Psoas muscle (tissue), 8 donors: ENCODE data around the gene SPESP1. TPM values are rescaled to one million over a fixed set of nuclear protein-coding genes. Genes with fewer than 3 reads are reported as not detected.

ENCODE experiments used
- ATAC-seq, 4 donors: fragments of 200-7000 bp; cut with Tn5 transposase; one replicate each; pipeline ENCODE4 v1.9.1; 2020; ENCODE audit warnings: moderate library complexity in 3 of 4, mild to moderate bottlenecking in 2 of 4
- DNase-seq, 2 donors: peaks; one replicate each; pipeline ENCODE4 v3.0.0-alpha.2; 2020
- H3K27ac ChIP-seq: fragments of 200-600 bp; one replicate; pipeline ENCODE4 v1.8.0; 2022
- H3K27me3 ChIP-seq, 3 donors: fragments of 200-600 bp in 1 of 3; one replicate each; pipeline versions ENCODE4 v1.6.1 to v1.8.0; 2013 to 2022; ENCODE audit warnings: low read length in 2 of 3, mild to moderate bottlenecking in 2 of 3, moderate library complexity in 1 of 3; ENCODE audit not compliant: insufficient read depth in 3 of 3
- H3K36me3 ChIP-seq, 2 donors: fragments of 200-600 bp in 1 of 2; one replicate each; pipeline versions ENCODE4 v1.6.1 to v1.8.0; 2013 to 2022; ENCODE audit warnings: low read depth in 1 of 2, mild to moderate bottlenecking in 1 of 2, moderate library complexity in 1 of 2; ENCODE audit not compliant: insufficient read depth in 1 of 2
- H3K4me1 ChIP-seq: fragments of 200-600 bp; one replicate; pipeline ENCODE4 v1.8.0; 2022
- H3K4me3 ChIP-seq: fragments of 200-600 bp; one replicate; pipeline ENCODE4 v1.8.0; 2022; ENCODE audit warnings: mild to moderate bottlenecking
- H3K9me3 ChIP-seq: fragments of 200-600 bp; one replicate; pipeline ENCODE4 v1.8.0; 2022
- WGBS, 3 donors: extraction: QIAGEN DNeasy Blood & Tissue Kit; methylation state at CpG; one replicate each; pipeline versions ENCODE4 v1.1.6 to v1.1.7; 2013; 5-methylcytosine and 5-hydroxymethylcytosine counted together
- intact Hi-C, 2 donors: fragments of 100-400 bp; cut with DNase I; formaldehyde crosslinking; loops; one replicate each; pipeline versions ENCODE4 v1.11.0 to v1.14.2; 2022
- polyA plus RNA-seq, 3 donors: library from polyadenylated mRNA; stranded (reverse); fragments of 200-250 nt; gene quantifications; one replicate each; pipeline ENCODE4 v1.2.3, GENCODE V29; 2013
- total RNA-seq, 4 donors: library from RNA; stranded (reverse); fragmentation: NEBNext Ultra II Directional in 2 of 4; extraction: Animal tissue kit (Norgen Biotek cat#: 25700) in 2 of 4; gene quantifications; one replicate each; pipeline versions ENCODE4 v1.2.1 to v1.2.4, GENCODE V29; 2021 to 2023
- TF ChIP-seq, protein P1 (sequence below): fragments of 200-600 bp; IDR thresholded peaks from one replicate; pipeline ENCODE4 v1.8.0; 2022; ENCODE audit warnings: antibody characterized with exemption
- donor health status: healthy with polysubstance abuse.
- donor health status: DM: no; HTN: no; CAD: no; lungs with moderate emphysema.
- donor health status: Bipolar disorder and iron deficiency.
- donor health status: healthy.
- donor health status: DM: yes; HTN: yes; CAD: no.
- donor health status: DM: no; HTN: no; CAD: no.
- donor health status: DM: no; HTN: no; CAD: no.
- donor health status: DM: yes; HTN: yes; CAD: no.

Gene SPESP1
- total and polyA plus RNA-seq, 7 donors: 0.60 to 3.2 (median 2.4) TPM

DNA sequence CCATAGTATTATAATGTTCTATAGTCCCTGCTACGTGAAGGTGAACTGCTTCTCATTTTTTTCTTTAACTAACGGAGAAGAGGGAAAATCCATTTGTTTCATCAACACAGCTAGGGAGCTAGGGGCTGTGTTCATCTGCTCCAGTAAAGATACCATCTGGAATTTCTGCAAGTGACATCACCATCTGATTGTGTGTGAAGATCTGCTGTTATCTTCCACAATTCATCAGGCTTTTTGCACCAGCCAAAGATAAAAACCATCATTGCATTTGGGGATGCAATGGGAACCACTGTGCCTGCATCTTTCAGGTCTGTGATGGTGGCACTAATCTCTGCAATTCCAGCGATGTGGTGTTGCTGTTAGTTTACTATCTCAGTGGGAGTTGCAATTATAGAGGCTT lies 48.7 kb downstream of the SPESP1 start:
- no peaks in the 10 kb centered on the region for H3K4me1 ChIP-seq
- no peaks in the 10 kb centered on the region for H3K36me3 ChIP-seq
- WGBS, 3 donors: 72 to 77% (median 73%) methylated on average over 3 of the region's 3 CpGs
- H3K27me3 ChIP-seq: peaks cover 0 to 7% (median 3%) of the 10 kb centered on the region in 3 donors
- ATAC-seq (no peak), DNase-seq (no peak)
- intact Hi-C loops: no loop called here
- no peaks in the 10 kb centered on the region for H3K9me3 ChIP-seq
- no peak overlapping the region for H3K27ac ChIP-seq
- TF ChIP-seq, protein P1, sequence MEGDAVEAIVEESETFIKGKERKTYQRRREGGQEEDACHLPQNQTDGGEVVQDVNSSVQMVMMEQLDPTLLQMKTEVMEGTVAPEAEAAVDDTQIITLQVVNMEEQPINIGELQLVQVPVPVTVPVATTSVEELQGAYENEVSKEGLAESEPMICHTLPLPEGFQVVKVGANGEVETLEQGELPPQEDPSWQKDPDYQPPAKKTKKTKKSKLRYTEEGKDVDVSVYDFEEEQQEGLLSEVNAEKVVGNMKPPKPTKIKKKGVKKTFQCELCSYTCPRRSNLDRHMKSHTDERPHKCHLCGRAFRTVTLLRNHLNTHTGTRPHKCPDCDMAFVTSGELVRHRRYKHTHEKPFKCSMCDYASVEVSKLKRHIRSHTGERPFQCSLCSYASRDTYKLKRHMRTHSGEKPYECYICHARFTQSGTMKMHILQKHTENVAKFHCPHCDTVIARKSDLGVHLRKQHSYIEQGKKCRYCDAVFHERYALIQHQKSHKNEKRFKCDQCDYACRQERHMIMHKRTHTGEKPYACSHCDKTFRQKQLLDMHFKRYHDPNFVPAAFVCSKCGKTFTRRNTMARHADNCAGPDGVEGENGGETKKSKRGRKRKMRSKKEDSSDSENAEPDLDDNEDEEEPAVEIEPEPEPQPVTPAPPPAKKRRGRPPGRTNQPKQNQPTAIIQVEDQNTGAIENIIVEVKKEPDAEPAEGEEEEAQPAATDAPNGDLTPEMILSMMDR: no peak
- H3K4me3 ChIP-seq: no peak overlapping the region

DNA sequence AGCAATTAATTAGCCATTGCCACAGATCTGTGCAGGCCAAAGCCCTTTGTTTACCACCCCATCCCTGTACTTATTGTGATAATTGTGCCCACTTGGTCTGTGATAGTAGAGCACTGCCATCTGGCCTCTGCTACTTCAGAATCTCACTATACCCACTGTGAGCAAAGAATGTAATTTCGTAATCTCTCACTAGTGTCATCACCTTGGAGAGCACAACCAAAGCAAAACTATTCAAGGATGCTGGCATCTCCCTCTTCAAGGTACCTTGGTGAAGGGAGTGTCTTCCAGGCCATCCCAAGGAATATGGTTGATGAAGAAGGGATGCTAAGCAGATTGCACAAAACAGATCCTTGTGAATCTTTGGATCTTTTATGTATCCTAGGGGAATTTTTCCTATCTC lies 49.5 kb downstream of the SPESP1 start:
- DNase-seq (no peak), ATAC-seq (no peak)
- Histone ChIP-seq H3K27ac (no peak overlapping the region), H3K36me3 (no peaks in the 10 kb centered on the region), H3K4me1 (no peaks in the 10 kb centered on the region), H3K4me3 (no peak overlapping the region), H3K9me3 (no peaks in the 10 kb centered on the region), H3K27me3 (peaks cover 0 to 7% (median 3%) of the 10 kb centered on the region in 3 donors)
- intact Hi-C loops: no loop called here
- TF ChIP-seq, protein P1: no peak
- 77 to 94% (median 83%) methylated on average over 1 of the region's 1 CpG for WGBS, 3 donors

DNA sequence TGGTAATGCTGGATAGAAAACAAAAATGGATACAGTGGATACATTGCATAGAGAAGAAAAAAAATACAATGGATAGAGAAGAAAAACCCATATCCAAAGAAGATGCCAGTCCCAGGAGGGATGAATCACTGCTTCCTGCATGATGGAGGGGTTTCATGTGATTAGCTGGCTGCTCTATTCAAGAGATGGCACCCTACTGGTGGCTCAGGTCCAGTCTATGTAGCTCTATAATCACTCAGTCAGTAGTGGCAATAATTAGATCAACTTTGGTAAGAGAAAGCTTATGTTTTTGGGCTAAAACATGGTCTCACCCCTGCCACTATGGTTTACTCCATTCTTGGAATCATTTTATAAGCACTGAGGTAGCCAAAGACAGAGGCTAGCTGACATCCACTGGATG lies 50.5 kb downstream of the SPESP1 start:
- Histone ChIP-seq H3K27me3 (peaks cover 0 to 7% (median 3%) of the 10 kb centered on the region in 3 donors), H3K4me3 (no peak overlapping the region), H3K4me1 (no peaks in the 10 kb centered on the region), H3K27ac (no peak overlapping the region), H3K9me3 (no peaks in the 10 kb centered on the region), H3K36me3 (no peaks in the 10 kb centered on the region)
- DNase-seq: no peak
- intact Hi-C loops: no loop called here
- TF ChIP-seq, protein P1: no peak
- no peak for ATAC-seq

DNA sequence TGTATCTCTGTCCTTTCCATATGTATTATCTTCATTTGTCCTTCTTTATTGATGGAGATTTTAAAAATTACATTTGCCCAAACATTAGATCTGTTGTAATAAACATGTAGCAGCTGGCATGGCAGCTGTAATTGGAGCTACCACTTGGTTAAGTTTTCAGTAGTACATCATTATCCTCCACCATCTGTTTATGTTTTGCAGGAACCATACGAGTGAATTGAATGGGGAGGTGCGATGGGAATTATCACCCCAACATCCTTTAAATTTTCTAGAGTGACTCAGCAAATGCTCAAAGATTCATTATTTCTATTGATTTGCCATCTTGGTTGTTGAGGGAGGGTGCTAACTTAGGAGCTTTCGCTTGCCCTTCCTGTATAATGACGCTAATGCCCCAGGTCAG lies 51.6 kb downstream of the SPESP1 start:
- no peaks in the 10 kb centered on the region for H3K4me1 ChIP-seq
- H3K27ac ChIP-seq: no peak overlapping the region
- H3K4me3 ChIP-seq: no peak overlapping the region
- peaks cover 0 to 7% (median 3%) of the 10 kb centered on the region in 3 donors for H3K27me3 ChIP-seq
- H3K36me3 ChIP-seq: no peaks in the 10 kb centered on the region
- WGBS, 3 donors: 68 to 74% (median 70%) methylated on average over 4 of the region's 4 CpGs
- ATAC-seq (no peak), DNase-seq (no peak)
- intact Hi-C loops: no loop called here
- no peaks in the 10 kb centered on the region for H3K9me3 ChIP-seq
- TF ChIP-seq, protein P1: no peak

DNA sequence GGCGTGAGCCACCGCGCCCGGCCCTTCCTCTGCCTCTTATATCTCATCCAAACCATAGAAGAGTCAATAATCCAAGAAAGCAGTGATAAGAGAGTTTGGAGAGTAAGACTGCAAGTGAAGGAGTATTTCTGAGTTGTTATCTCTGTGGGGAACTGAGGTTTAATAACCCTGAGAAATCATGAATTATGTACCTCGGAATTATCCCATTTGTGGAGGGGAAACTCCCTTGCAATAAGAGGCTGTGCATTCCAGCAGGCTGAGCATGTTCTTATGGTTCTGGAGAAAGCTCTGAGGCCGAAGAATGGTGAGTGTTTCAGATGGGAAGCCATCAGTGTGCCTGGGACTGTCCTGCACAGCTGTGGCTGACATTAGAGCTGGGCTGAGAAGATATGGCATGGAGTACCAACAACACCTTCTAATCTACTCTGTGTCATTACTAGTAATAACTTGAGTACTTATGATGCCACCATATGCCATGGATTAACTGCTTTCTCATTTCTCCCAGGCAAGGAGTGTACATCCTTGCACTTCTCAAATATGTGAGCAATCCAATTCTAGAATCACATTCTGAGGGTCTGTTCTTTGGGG lies 52.7 kb downstream of the SPESP1 start:
- peaks cover 0 to 7% (median 3%) of the 10 kb centered on the region in 3 donors for H3K27me3 ChIP-seq
- H3K4me1 ChIP-seq: no peaks in the 10 kb centered on the region
- WGBS, 3 donors: 87 to 93% (median 90%) methylated on average over 6 of the region's 6 CpGs
- ATAC-seq (no peak), DNase-seq (no peak)
- H3K36me3 ChIP-seq: no peaks in the 10 kb centered on the region
- no peak overlapping the region for H3K4me3 ChIP-seq
- no peaks in the 10 kb centered on the region for H3K9me3 ChIP-seq
- TF ChIP-seq, protein P1: no peak
- intact Hi-C loops: no loop called here
- H3K27ac ChIP-seq: no peak overlapping the region
